ENCODE measurements around the gene SLC35A4. TPM values are rescaled to one million over a fixed set of nuclear protein-coding genes. Genes with fewer than 3 reads are reported as not detected.
"Not testable (repeated sequence)": the region's sequence is repeated elsewhere in the genome, so short reads cannot be mapped to it uniquely, and the experiment has no call there.

SLC35A4 gene
- total RNA-seq, 1 donor from 2014 or later: 60.5 TPM

DNA sequence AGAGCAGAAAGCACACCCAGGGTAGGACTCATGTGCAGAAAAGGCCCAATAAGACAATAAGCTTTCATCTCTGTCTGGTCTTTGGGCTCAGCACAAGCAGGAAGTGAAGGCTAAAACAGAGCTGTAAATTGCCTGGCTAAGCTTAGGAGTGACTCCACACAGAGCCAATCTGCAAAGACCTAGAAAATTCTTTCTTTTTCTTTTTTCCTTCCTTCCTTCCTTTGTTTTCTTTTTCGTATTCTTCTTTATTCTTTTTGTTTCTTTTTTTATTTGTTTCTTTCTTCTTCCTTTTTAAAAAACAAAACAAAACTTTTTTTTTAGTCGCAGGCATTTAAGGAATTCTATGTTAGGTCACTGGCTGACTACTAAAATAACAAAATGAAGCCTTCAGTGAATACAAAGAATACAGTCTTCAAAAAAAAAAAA is 12.2 kb downstream of the SLC35A4 start:
- no peak for DNase-seq (ENCODE audit: low read depth)
- H3K4me3 ChIP-seq (ENCODE audit: low read depth, low read length): no peak overlapping the region
- TF ChIP-seq, protein P1, sequence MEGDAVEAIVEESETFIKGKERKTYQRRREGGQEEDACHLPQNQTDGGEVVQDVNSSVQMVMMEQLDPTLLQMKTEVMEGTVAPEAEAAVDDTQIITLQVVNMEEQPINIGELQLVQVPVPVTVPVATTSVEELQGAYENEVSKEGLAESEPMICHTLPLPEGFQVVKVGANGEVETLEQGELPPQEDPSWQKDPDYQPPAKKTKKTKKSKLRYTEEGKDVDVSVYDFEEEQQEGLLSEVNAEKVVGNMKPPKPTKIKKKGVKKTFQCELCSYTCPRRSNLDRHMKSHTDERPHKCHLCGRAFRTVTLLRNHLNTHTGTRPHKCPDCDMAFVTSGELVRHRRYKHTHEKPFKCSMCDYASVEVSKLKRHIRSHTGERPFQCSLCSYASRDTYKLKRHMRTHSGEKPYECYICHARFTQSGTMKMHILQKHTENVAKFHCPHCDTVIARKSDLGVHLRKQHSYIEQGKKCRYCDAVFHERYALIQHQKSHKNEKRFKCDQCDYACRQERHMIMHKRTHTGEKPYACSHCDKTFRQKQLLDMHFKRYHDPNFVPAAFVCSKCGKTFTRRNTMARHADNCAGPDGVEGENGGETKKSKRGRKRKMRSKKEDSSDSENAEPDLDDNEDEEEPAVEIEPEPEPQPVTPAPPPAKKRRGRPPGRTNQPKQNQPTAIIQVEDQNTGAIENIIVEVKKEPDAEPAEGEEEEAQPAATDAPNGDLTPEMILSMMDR (IDR thresholded peaks at IDR 0.05; ENCODE audit: insufficient read depth, low read length, poor library complexity, severe bottlenecking): no peak
- H3K27me3 ChIP-seq (ENCODE audit: control insufficient read depth, insufficient read depth, low read length): no peaks in the 10 kb centered on the region
- H3K36me3 ChIP-seq (ENCODE audit: control insufficient read depth, insufficient read depth, low read length): no peaks in the 10 kb centered on the region

DNA sequence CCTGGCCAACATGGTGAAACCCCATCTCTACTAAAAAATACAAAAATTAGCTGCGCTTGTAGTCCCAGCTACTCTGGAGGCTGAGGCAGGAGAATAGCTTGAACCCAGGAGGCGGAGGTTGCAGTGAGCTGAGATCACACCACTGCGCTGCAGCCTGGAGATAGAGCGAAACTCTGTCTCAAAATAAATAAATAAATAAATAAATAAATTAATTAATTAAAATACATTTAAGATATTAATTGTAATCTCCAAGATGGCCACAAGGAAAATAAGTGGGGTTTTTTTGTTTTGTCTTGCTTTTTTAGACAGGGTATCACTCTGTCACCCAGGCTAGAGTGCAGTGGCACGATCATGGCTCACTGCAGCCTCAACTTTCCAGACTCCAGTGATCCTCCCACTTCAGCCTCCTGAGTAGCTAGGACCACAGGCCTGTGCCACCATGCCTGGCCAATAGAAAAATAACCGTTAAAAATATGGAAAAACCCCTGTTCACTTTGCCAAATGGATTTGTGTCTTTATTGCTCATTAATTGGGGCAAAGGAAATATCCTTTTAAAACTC is 14.6 kb downstream of the SLC35A4 start:
- H3K27me3 ChIP-seq (ENCODE audit: control insufficient read depth, insufficient read depth, low read length); H3K36me3 ChIP-seq (ENCODE audit: control insufficient read depth, insufficient read depth, low read length); H3K4me3 ChIP-seq (ENCODE audit: low read depth, low read length); DNase-seq (ENCODE audit: low read depth): not testable (repeated sequence)

DNA sequence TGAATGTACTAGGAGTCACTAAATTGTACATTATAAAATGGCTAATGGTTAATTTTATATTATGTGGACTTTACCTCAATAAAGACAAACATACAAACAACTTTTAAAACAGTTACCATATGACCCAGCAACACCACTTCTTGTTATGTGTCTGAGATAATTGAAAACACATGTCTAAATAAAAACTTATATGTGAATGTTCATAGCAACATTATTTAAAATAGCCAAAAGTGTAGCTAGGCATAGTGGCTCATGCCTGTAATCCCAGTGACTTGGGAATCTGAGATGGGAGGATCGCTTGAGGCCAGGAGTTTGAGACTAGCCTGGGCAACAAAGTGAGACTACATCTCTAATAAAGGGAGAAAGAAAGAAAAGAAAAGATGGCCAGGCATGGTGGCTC is 22.9 kb downstream of the SLC35A4 start:
- no peaks in the 10 kb centered on the region for H3K36me3 ChIP-seq (ENCODE audit: control insufficient read depth, insufficient read depth, low read length)
- TF ChIP-seq, protein P1 (IDR thresholded peaks at IDR 0.05; ENCODE audit: insufficient read depth, low read length, poor library complexity, severe bottlenecking): no peak
- no peak overlapping the region for H3K4me3 ChIP-seq (ENCODE audit: low read depth, low read length)
- H3K27me3 ChIP-seq (ENCODE audit: control insufficient read depth, insufficient read depth, low read length): no peaks in the 10 kb centered on the region
- no peak for DNase-seq (ENCODE audit: low read depth)

DNA sequence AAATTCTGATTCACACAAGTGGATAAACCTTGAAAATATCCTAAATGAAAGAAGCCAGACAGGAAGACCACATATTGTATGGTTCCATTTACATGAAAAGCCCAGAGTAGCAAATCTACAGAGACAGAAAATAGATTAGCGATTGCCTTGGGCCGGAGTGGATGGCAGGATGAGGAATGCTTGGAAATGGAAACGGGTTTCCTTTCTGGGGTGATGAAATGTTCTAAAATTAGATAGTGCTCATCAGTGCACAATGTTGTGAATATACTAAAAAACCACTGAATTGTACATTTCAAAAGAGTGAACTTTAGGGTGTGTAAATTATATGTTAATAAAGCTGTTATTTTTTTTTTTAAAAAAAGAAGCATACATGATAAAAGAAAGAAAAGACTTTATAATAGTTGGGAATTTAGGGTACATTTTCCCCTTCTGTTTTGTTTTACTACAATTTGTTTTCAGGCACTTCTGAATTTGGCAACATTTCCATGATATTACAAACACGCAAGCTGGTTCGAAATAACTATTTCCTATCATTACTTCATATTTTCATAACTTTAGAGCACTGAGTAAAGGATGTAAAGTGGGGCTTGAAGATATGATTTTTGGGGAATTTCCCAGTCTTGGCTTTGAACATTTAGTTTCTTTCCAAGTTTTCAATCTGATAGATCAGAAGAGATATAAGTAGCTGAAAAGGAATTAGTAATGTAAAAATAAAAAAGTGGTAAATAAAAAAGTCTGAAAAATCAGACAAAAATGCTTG is 23.9 kb downstream of the SLC35A4 start:
- no peak overlapping the region for H3K4me3 ChIP-seq (ENCODE audit: low read depth, low read length)
- H3K36me3 ChIP-seq (ENCODE audit: control insufficient read depth, insufficient read depth, low read length): no peaks in the 10 kb centered on the region
- no peak for DNase-seq (ENCODE audit: low read depth)
- no peaks in the 10 kb centered on the region for H3K27me3 ChIP-seq (ENCODE audit: control insufficient read depth, insufficient read depth, low read length)
- TF ChIP-seq, protein P1 (IDR thresholded peaks at IDR 0.05; ENCODE audit: insufficient read depth, low read length, poor library complexity, severe bottlenecking): no peak

DNA sequence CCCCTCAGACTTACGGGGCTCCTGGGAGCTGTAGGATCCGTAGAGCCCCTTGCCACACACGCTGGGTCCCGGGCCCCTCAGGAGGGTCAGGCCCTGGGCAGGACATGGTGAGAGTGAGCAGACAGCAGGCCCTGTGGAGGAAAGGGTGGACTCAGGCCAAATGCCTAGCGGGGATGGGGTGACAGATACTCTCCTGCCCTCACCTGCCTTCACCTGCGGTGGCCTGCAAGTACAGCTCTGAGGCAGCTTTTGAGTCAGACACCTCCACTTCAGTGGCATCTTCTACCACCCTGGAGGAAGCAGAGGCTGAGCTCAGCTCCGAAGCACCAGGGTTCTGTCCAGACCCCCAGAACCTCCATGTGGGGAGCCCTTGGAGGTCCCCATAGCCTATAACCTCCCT is 26.2 kb downstream of the SLC35A4 start:
- Histone ChIP-seq H3K36me3 (ENCODE audit: control insufficient read depth, insufficient read depth, low read length) (no peaks in the 10 kb centered on the region), H3K4me3 (ENCODE audit: low read depth, low read length) (no peak overlapping the region), H3K27me3 (ENCODE audit: control insufficient read depth, insufficient read depth, low read length) (no peaks in the 10 kb centered on the region)
- TF ChIP-seq, protein P1 (IDR thresholded peaks at IDR 0.05; ENCODE audit: insufficient read depth, low read length, poor library complexity, severe bottlenecking): no peak
- DNase-seq (ENCODE audit: low read depth): no peak

DNA sequence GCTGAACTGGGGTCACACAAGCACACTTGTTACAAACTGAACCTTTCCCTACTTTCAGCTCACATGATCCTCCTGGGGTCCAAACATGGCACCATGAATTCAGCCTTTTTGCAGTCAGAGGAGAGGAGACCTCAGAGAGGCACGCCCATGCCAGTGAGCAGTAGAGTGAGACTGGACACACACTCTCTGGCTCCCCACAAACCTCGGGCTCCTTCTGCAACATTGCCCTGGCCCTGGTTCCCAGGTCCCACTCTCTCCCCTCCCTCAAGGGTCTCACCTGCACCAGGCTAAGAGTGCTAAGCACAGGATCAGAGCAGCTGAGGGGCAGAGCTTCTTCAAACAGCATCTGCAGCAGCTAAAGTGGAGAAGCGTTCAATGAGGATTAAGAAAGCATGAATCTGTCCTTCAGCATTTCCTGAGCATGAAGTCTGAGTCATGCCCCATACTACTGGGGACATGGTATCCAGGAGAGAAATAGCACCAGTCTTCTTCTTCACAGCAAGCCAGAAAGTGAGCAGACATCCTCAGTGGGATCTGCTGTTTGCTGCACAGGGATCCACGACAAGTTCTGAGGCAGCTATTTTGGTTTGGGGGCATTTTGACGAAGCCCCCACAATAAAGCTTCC is 27.2 kb downstream of the SLC35A4 start:
- DNase-seq (ENCODE audit: low read depth): no peak
- no peaks in the 10 kb centered on the region for H3K36me3 ChIP-seq (ENCODE audit: control insufficient read depth, insufficient read depth, low read length)
- TF ChIP-seq, protein P1 (IDR thresholded peaks at IDR 0.05; ENCODE audit: insufficient read depth, low read length, poor library complexity, severe bottlenecking): no peak
- H3K27me3 ChIP-seq (ENCODE audit: control insufficient read depth, insufficient read depth, low read length): no peaks in the 10 kb centered on the region
- H3K4me3 ChIP-seq (ENCODE audit: low read depth, low read length): no peak overlapping the region

DNA sequence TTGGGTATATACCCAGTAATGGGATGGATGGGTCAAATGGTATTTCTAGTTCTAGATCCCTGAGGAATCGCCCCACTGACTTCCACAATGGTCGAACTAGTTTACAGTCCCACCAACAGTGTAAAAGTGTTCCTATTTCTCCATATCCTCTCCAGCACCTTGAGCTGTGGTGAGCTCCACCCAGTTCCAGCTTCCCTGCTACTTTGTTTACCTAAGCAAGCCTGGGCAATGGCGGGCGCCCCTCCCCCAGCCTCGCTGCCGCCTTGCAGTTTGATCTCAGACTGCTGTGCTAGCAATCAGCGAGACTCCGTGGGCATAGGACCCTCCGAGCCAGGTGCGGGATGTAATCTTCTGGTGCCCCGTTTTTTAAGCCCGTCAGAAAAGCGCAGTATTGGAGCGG is 28.4 kb downstream of the SLC35A4 start:
- DNase-seq (ENCODE audit: low read depth); H3K4me3 ChIP-seq (ENCODE audit: low read depth, low read length): not testable (repeated sequence)

More for the DNA sequence above, 28.4 kb downstream of the SLC35A4 start:
- not testable (repeated sequence) for H3K27me3 ChIP-seq (ENCODE audit: control insufficient read depth, insufficient read depth, low read length); H3K36me3 ChIP-seq (ENCODE audit: control insufficient read depth, insufficient read depth, low read length)
